DOHH2 (cell line): ENCODE measurements around the gene PRRC2B.
"Not testable (repeated sequence)": the region's sequence is repeated elsewhere in the genome, so short reads cannot be mapped to it uniquely, and the experiment has no call there.

Experiments
- H3F3A ChIP-seq: fragments of 200-600 bp; sonication (generic), shearing (Covaris generic); 2 replicates; pipeline ENCODE4 v1.6.0; 2016; ENCODE audit warnings: antibody characterized with exemption, mild to moderate bottlenecking; ENCODE audit not compliant: control insufficient read depth, insufficient read depth
- H3K27ac ChIP-seq: fragments of 200-600 bp; sonication (generic); 2 replicates; pipeline ENCODE4 v1.5.1; 2014; ENCODE audit warnings: low read depth, mild to moderate bottlenecking, low read length, moderate library complexity
- H3K27me3 ChIP-seq: fragments of 200-600 bp; sonication (generic); 2 replicates; pipeline ENCODE4 v1.6.1; 2014; ENCODE audit warnings: mild to moderate bottlenecking, low read length, mixed read lengths; ENCODE audit not compliant: control insufficient read depth
- H3K36me3 ChIP-seq: fragments of 200-600 bp; sonication (generic); 2 replicates; pipeline ENCODE4 v1.6.1; 2014; ENCODE audit warnings: mild to moderate bottlenecking, low read length, moderate library complexity, mixed read lengths; ENCODE audit not compliant: control insufficient read depth
- H3K4me1 ChIP-seq: fragments of 200-600 bp; sonication (generic); 2 replicates; pipeline ENCODE4 v1.6.1; 2014; ENCODE audit warnings: mild to moderate bottlenecking, low read length, mixed read lengths; ENCODE audit not compliant: control insufficient read depth
- H3K4me2 ChIP-seq: fragments of 200-600 bp; sonication (generic); 2 replicates; pipeline ENCODE4 v1.6.0; 2014; ENCODE audit warnings: mild to moderate bottlenecking, low read length, moderate library complexity
- H3K4me3 ChIP-seq: fragments of 200-600 bp; sonication (generic); 2 replicates; pipeline ENCODE4 v1.5.1; 2014; ENCODE audit warnings: mild to moderate bottlenecking, low read length, mixed read lengths
- H3K79me2 ChIP-seq: fragments of 200-600 bp; sonication (generic); 2 replicates; pipeline ENCODE4 v1.6.1; 2014; ENCODE audit warnings: mild to moderate bottlenecking, low read length, mixed read lengths; ENCODE audit not compliant: control insufficient read depth
- H3K9me2 ChIP-seq: fragments of 200-600 bp; sonication (generic); replicated peaks from 2 replicates; pipeline ENCODE4 v1.6.1; 2014; ENCODE audit warnings: mild to moderate bottlenecking, low read length, mixed read lengths; ENCODE audit not compliant: control insufficient read depth
- H3K9me3 ChIP-seq: fragments of 200-600 bp; sonication (generic); 2 replicates; pipeline ENCODE4 v1.6.1; 2014; ENCODE audit warnings: antibody characterized with exemption, low read length, mixed read lengths; ENCODE audit not compliant: control insufficient read depth, insufficient read depth
- H4K20me1 ChIP-seq: fragments of 200-600 bp; sonication (generic); 2 replicates; pipeline ENCODE4 v1.6.0; 2014; ENCODE audit warnings: low read depth, mild to moderate bottlenecking, antibody characterized with exemption, low read length, moderate library complexity; ENCODE audit not compliant: control insufficient read depth, insufficient read depth
- CTCF ChIP-seq: fragments of 200-600 bp; sonication (generic); IDR thresholded peaks from one replicate; pipeline ENCODE4 v1.5.1; 2014; ENCODE audit warnings: antibody characterized with exemption, mild to moderate bottlenecking, low read depth, low read length; ENCODE audit not compliant: poor library complexity, severe bottlenecking
- EZH2phosphoT487 ChIP-seq: fragments of 200-600 bp; sonication (generic); IDR thresholded peaks from 2 replicates; pipeline ENCODE4 v1.6.1; 2017; ENCODE audit warnings: borderline replicate concordance, mild to moderate bottlenecking, antibody characterized with exemption, low read length, moderate library complexity, mixed read lengths

PRRC2B gene

DNA sequence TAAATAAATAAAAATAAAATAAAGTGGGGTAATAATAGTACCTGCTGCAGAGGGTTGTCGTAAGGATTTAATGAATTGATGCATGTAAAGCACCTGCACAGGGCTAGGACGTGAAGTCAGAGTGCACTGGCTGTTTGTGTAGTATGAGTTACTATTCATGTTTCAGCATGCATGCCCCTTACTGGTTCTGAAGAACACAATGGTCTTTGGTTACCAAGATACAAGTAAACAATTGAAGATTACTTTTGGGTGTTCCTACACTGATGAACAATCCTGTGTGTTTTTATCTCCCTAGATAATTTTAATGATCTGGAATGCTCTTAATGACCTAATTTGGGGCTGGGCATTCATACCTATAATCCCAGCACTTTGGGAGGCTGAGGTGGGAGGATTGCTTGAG lies 23.2 kb upstream of the PRRC2B start:
- Histone ChIP-seq H3K27ac (no peak overlapping the region), H3K79me2 (peaks cover 10% of the 10 kb centered on the region), H3K9me3 (no peaks in the 10 kb centered on the region), H3K9me2 (no peaks in the 10 kb centered on the region), H4K20me1 (no peaks in the 10 kb centered on the region), H3K36me3 (no peaks in the 10 kb centered on the region), H3K27me3 (no peaks in the 10 kb centered on the region), H3K4me3 (no peak overlapping the region), H3K4me1 (peaks cover 18% of the 10 kb centered on the region), H3F3A (peaks cover 4% of the 10 kb centered on the region), H3K4me2 (no peak overlapping the region)
- TF ChIP-seq EZH2phosphoT487 (no peak), CTCF (no peak)

DNA sequence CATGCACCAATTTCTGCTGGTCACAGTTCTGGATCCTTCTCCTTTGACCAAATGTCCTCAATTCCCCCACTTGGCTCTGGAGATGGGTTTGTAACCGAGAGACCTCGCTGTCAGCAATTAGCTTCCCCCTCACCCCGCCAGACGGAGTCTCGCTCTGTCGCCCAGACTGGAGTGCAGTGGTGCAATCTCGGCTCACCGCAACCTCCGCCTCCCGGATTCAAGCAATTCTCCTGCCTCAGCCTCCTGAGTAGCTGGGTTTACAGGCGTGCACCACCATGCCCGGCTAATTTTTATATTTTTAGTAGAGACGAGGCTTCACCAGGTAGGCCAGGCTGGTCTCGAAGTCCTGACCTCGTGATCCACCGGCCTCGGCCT lies 21.3 kb upstream of the PRRC2B start:
- not testable (repeated sequence) for H3K9me3 ChIP-seq, H3K36me3 ChIP-seq, H4K20me1 ChIP-seq, H3K9me2 ChIP-seq, H3K27me3 ChIP-seq, H3F3A ChIP-seq
- Histone ChIP-seq H3K27ac (peak overlapping the region; percentile 79), H3K4me2 (peak overlapping the region; percentile 87), H3K4me1 (peaks cover 18% of the 10 kb centered on the region), H3K4me3 (peak overlapping the region; percentile 83), H3K79me2 (peaks cover 10% of the 10 kb centered on the region)

DNA sequence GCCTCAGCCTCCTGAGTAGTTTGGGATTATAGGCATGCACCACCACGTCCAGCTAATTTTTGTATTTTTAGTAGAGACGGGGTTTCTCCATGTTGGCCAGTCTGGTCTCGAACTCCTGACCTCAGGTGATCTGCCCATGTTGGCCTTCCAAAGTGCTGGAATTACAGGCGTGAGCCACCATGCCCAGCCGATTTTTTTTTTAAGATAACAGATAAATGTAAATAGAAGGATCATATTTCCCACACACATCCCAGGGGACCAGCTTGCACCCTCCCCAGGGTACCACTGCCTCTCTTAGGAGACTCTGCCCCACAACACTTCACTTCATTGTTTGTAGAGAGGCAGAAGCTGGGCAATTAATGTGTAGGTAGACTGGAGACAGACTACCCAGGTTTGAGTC lies 19.2 kb upstream of the PRRC2B start:
- Histone ChIP-seq H3K79me2 (peaks cover 10% of the 10 kb centered on the region), H3K4me3 (peak overlapping the region; percentile 83), H3K4me2 (peak overlapping the region; percentile 87), H3K4me1 (peaks cover 18% of the 10 kb centered on the region), H3K27ac (peak overlapping the region; percentile 79)
- H3K9me2 ChIP-seq, H3F3A ChIP-seq, H3K36me3 ChIP-seq, H4K20me1 ChIP-seq, H3K27me3 ChIP-seq, H3K9me3 ChIP-seq: not testable (repeated sequence)

- Histone ChIP-seq H3K4me2 (no peak overlapping the region), H3K36me3 (no peaks in the 10 kb centered on the region), H3K79me2 (no peaks in the 10 kb centered on the region), H4K20me1 (no peaks in the 10 kb centered on the region), H3K9me2 (no peaks in the 10 kb centered on the region), H3K27ac (no peak overlapping the region), H3F3A (peaks cover 2% of the 10 kb centered on the region), H3K9me3 (no peaks in the 10 kb centered on the region), H3K4me1 (peaks cover 8% of the 10 kb centered on the region), H3K4me3 (no peak overlapping the region), H3K27me3 (no peaks in the 10 kb centered on the region)
- TF ChIP-seq CTCF = no peak
- TF ChIP-seq EZH2phosphoT487 = no peak
Measured at GRCh38 chr9:131379056-131379455, 14.8 kb upstream of the PRRC2B start.
